Measurements from ENCODE around the gene KIAA1549. TPM values are rescaled to one million over a fixed set of nuclear protein-coding genes. Genes with fewer than 3 reads are reported as not detected.

The KIAA1549 gene
- total and polyA plus RNA-seq, 9 of the 15 experiments (the other 6 are each of a cell fraction or from before 2014, with no cell fraction given): 0.01 to 0.29 (median 0.07) TPM

DNA sequence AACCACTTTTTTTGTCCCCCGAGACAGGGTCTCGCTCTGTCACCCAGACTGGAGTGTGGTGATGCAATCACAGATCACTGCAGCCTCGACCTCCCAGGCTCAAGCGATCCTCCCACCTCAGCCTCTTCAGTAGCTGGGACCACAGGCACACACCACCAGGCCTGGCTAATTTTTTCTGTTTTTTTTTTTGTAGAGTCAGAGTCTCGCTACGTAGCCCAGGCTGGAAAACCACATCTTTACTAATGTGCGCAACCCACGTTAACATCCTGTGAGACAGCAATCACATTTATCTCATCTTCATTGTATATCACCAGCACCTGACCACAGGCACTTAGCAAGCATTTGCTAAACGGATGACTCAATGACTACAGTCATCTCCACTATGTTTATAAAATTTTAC is 105.4 kb downstream of the KIAA1549 start (continued):
- TF ChIP-seq FOS (IDR thresholded peaks at IDR 0.05; ENCODE audit: extremely low read depth, insufficient read length) (no peak), POLR2G (IDR thresholded peaks at IDR 0.05; ENCODE audit: low read depth, low read length) (no peak), MYBL2 (IDR thresholded peaks at IDR 0.05; ENCODE audit: low read depth) (no peak), MYBL2 (CRISPR knock-in tag; IDR thresholded peaks at IDR 0.05; ENCODE audit: borderline replicate concordance) (no peak), PHB2 (IDR thresholded peaks at IDR 0.05; ENCODE audit: low read depth) (no peak), BCOR (IDR thresholded peaks at IDR 0.05) (no peak), HDAC1 (IDR thresholded peaks at IDR 0.05) (no peak), ARID1B (IDR thresholded peaks at IDR 0.05) (no peak), HMG20A (CRISPR knock-in tag; conservative IDR thresholded peaks at IDR 0.05) (no peak), ARNT (IDR thresholded peaks at IDR 0.05) (no peak), MECOM (CRISPR knock-in tag; IDR thresholded peaks at IDR 0.05) (no peak), SIN3B (IDR thresholded peaks at IDR 0.05; ENCODE audit: low read depth) (no peak), PTTG1 (tag; IDR thresholded peaks at IDR 0.05; ENCODE audit: low read depth) (no peak), CCAR2 (IDR thresholded peaks at IDR 0.05; ENCODE audit: low read depth, low read length) (no peak), TOE1 (IDR thresholded peaks at IDR 0.05; ENCODE audit: borderline replicate concordance) (no peak), TOE1 (CRISPR knock-in tag; IDR thresholded peaks at IDR 0.05; ENCODE audit: borderline replicate concordance, low read depth) (no peak), PTBP1 (IDR thresholded peaks at IDR 0.05; ENCODE audit: low read depth, low read length) (no peak), ZNF707 (CRISPR knock-in tag; conservative IDR thresholded peaks at IDR 0.05) (no peak), SMARCA4 (IDR thresholded peaks at IDR 0.05) (no peak), ZFP30 (CRISPR knock-in tag; IDR thresholded peaks at IDR 0.05; ENCODE audit: borderline replicate concordance) (no peak), CXXC5 (CRISPR knock-in tag; IDR thresholded peaks at IDR 0.05) (no peak)
- TF ChIP-seq, protein P1, sequence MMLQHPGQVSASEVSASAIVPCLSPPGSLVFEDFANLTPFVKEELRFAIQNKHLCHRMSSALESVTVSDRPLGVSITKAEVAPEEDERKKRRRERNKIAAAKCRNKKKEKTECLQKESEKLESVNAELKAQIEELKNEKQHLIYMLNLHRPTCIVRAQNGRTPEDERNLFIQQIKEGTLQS (IDR thresholded peaks at IDR 0.05): peak; percentile 75
- TF ChIP-seq, protein P1 (CRISPR knock-in tag; conservative IDR thresholded peaks at IDR 0.05): no peak
- TF ChIP-seq, protein P2, sequence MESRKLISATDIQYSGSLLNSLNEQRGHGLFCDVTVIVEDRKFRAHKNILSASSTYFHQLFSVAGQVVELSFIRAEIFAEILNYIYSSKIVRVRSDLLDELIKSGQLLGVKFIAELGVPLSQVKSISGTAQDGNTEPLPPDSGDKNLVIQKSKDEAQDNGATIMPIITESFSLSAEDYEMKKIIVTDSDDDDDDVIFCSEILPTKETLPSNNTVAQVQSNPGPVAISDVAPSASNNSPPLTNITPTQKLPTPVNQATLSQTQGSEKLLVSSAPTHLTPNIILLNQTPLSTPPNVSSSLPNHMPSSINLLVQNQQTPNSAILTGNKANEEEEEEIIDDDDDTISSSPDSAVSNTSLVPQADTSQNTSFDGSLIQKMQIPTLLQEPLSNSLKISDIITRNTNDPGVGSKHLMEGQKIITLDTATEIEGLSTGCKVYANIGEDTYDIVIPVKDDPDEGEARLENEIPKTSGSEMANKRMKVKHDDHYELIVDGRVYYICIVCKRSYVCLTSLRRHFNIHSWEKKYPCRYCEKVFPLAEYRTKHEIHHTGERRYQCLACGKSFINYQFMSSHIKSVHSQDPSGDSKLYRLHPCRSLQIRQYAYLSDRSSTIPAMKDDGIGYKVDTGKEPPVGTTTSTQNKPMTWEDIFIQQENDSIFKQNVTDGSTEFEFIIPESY (CRISPR knock-in tag; IDR thresholded peaks at IDR 0.05): no peak
- TF ChIP-seq, protein P3, sequence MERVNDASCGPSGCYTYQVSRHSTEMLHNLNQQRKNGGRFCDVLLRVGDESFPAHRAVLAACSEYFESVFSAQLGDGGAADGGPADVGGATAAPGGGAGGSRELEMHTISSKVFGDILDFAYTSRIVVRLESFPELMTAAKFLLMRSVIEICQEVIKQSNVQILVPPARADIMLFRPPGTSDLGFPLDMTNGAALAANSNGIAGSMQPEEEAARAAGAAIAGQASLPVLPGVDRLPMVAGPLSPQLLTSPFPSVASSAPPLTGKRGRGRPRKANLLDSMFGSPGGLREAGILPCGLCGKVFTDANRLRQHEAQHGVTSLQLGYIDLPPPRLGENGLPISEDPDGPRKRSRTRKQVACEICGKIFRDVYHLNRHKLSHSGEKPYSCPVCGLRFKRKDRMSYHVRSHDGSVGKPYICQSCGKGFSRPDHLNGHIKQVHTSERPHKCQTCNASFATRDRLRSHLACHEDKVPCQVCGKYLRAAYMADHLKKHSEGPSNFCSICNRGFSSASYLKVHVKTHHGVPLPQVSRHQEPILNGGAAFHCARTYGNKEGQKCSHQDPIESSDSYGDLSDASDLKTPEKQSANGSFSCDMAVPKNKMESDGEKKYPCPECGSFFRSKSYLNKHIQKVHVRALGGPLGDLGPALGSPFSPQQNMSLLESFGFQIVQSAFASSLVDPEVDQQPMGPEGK (CRISPR knock-in tag; IDR thresholded peaks at IDR 0.05; ENCODE audit: borderline replicate concordance): no peak
- TF ChIP-seq, protein P4, sequence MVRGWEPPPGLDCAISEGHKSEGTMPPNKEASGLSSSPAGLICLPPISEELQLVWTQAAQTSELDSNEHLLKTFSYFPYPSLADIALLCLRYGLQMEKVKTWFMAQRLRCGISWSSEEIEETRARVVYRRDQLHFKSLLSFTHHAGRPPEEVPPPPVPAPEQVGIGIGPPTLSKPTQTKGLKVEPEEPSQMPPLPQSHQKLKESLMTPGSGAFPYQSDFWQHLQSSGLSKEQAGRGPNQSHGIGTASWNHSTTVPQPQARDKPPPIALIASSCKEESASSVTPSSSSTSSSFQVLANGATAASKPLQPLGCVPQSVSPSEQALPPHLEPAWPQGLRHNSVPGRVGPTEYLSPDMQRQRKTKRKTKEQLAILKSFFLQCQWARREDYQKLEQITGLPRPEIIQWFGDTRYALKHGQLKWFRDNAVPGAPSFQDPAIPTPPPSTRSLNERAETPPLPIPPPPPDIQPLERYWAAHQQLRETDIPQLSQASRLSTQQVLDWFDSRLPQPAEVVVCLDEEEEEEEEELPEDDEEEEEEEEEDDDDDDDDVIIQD (CRISPR knock-in tag; IDR thresholded peaks at IDR 0.05): no peak
